SU-DHL-6 (cell line): ENCODE data around the gene MCU.

ENCODE experiments used
- H2AFZ ChIP-seq: fragments of 200-600 bp; sonication (generic); 2 replicates; pipeline ENCODE4 v1.6.1; 2014; ENCODE audit warnings: low read depth, mild to moderate bottlenecking, moderate library complexity, mixed read lengths, antibody characterized with exemption, low read length; ENCODE audit not compliant: severe bottlenecking
- H3F3A ChIP-seq: fragments of 200-600 bp; shearing (Covaris generic); 2 replicates; pipeline ENCODE4 v1.6.0; 2016; ENCODE audit warnings: antibody characterized with exemption, mild to moderate bottlenecking; ENCODE audit not compliant: insufficient read depth
- H3K27ac ChIP-seq: fragments of 200-600 bp; sonication (generic); 2 replicates; pipeline ENCODE4 v1.5.1; 2016; ENCODE audit warnings: low read depth, mild to moderate bottlenecking, low read length, moderate library complexity, mixed read lengths
- H3K27me3 ChIP-seq: fragments of 200-600 bp; sonication (generic), shearing (Covaris generic); 2 replicates; pipeline ENCODE4 v1.6.0; 2014; ENCODE audit warnings: mild to moderate bottlenecking, low read length
- H3K36me3 ChIP-seq: fragments of 200-600 bp; sonication (generic); 2 replicates; pipeline ENCODE4 v1.6.1; 2014; ENCODE audit warnings: mild to moderate bottlenecking, low read length, mixed read lengths
- H3K4me2 ChIP-seq: fragments of 300-600, 200-600 bp; shearing (Covaris generic), sonication (generic); 2 replicates; pipeline ENCODE4 v1.6.0; 2014; ENCODE audit warnings: low read length, low read depth, mild to moderate bottlenecking; ENCODE audit not compliant: poor library complexity, severe bottlenecking
- H3K4me3 ChIP-seq: fragments of 200-600 bp; sonication (generic); 2 replicates; pipeline ENCODE4 v1.5.1; 2014; ENCODE audit warnings: antibody characterized with exemption, low read length, mild to moderate bottlenecking, mixed read lengths; ENCODE audit not compliant: insufficient read depth, poor library complexity, severe bottlenecking
- H3K79me2 ChIP-seq: fragments of 200-600 bp; sonication (generic); 2 replicates; pipeline ENCODE4 v1.6.1; 2014; ENCODE audit warnings: mild to moderate bottlenecking, low read length, moderate library complexity; ENCODE audit not compliant: insufficient read depth
- H3K9ac ChIP-seq: fragments of 200-600 bp; sonication (generic); 2 replicates; pipeline ENCODE4 v1.7.0; 2014; ENCODE audit warnings: mild to moderate bottlenecking, low read length
- H3K9me2 ChIP-seq: fragments of 200-600 bp; sonication (generic); replicated peaks from 2 replicates; pipeline ENCODE4 v1.6.1; 2014; ENCODE audit warnings: low read length; ENCODE audit not compliant: insufficient read depth
- H3K9me3 ChIP-seq: fragments of 200-600 bp; sonication (generic); 2 replicates; pipeline ENCODE4 v1.6.1; 2014; ENCODE audit warnings: low read length, mixed read lengths; ENCODE audit not compliant: insufficient read depth
- H4K20me1 ChIP-seq: fragments of 200-600 bp; sonication (generic); 2 replicates; pipeline ENCODE4 v1.6.1; 2014; ENCODE audit warnings: low read depth, mild to moderate bottlenecking, antibody characterized with exemption, low read length, moderate library complexity, mixed read lengths
- CTCF ChIP-seq: fragments of 200-600 bp; sonication (generic); IDR thresholded peaks from one replicate; pipeline ENCODE4 v1.5.1; 2017; ENCODE audit warnings: antibody characterized with exemption, mild to moderate bottlenecking, low read length, moderate library complexity; ENCODE audit not compliant: insufficient read depth, poor library complexity, severe bottlenecking
- EZH2phosphoT487 ChIP-seq: fragments of 200-600 bp; sonication (generic), shearing (Covaris generic); conservative IDR thresholded peaks from 2 replicates; pipeline ENCODE4 v1.6.1; 2018; ENCODE audit warnings: mild to moderate bottlenecking, antibody characterized with exemption, low read length, moderate library complexity, mixed read lengths

The MCU gene

GRCh38 chr10:72841487-72841886 lies 149.5 kb downstream of the MCU start:
- no peak overlapping the region for H3K4me3 ChIP-seq
- no peak for TF ChIP-seq EZH2phosphoT487
- no peak for TF ChIP-seq CTCF
- no peak overlapping the region for H3K27ac ChIP-seq
- no peak overlapping the region for H2AFZ ChIP-seq
- no peaks in the 10 kb centered on the region for H3K27me3 ChIP-seq
- H3K4me2 ChIP-seq, result no peak overlapping the region
- no peaks in the 10 kb centered on the region for H3K9me2 ChIP-seq
- no peaks in the 10 kb centered on the region for H4K20me1 ChIP-seq
- H3K9ac ChIP-seq, result no peak overlapping the region
- no peaks in the 10 kb centered on the region for H3K9me3 ChIP-seq
- H3K79me2 ChIP-seq, result no peaks in the 10 kb centered on the region
- no peaks in the 10 kb centered on the region for H3F3A ChIP-seq
- H3K36me3 ChIP-seq, result no peaks in the 10 kb centered on the region

GRCh38 chr10:72842164-72842563 lies 150.2 kb downstream of the MCU start:
- Histone ChIP-seq H3K9ac (no peak overlapping the region), H3F3A (no peaks in the 10 kb centered on the region), H3K27me3 (no peaks in the 10 kb centered on the region), H2AFZ (no peak overlapping the region), H3K4me2 (no peak overlapping the region), H3K4me3 (no peak overlapping the region), H3K9me2 (no peaks in the 10 kb centered on the region), H3K9me3 (no peaks in the 10 kb centered on the region), H3K79me2 (no peaks in the 10 kb centered on the region), H4K20me1 (no peaks in the 10 kb centered on the region), H3K36me3 (no peaks in the 10 kb centered on the region), H3K27ac (no peak overlapping the region)
- TF ChIP-seq EZH2phosphoT487, result no peak
- no peak for TF ChIP-seq CTCF

GRCh38 chr10:72846238-72846637 lies 154.3 kb downstream of the MCU start:
- H3K27ac ChIP-seq, result no peak overlapping the region
- H3K79me2 ChIP-seq, result no peaks in the 10 kb centered on the region
- no peak overlapping the region for H3K4me2 ChIP-seq
- peaks cover 3% of the 10 kb centered on the region; the same call in 1 of the 2 replicates for H3K9me3 ChIP-seq
- no peaks in the 10 kb centered on the region; the same call in 1 of the 2 replicates for H3K36me3 ChIP-seq
- no peaks in the 10 kb centered on the region for H4K20me1 ChIP-seq
- H3K4me3 ChIP-seq, result no peak overlapping the region
- H2AFZ ChIP-seq, result no peak overlapping the region
- H3F3A ChIP-seq, result no peaks in the 10 kb centered on the region
- H3K27me3 ChIP-seq, result no peaks in the 10 kb centered on the region
- H3K9ac ChIP-seq, result no peak overlapping the region
- TF ChIP-seq EZH2phosphoT487 (no peak), CTCF (no peak)
- H3K9me2 ChIP-seq, result no peaks in the 10 kb centered on the region
